IMR-90 (cell line): ENCODE results near the gene CENPU. TPM values are rescaled to one million over a fixed set of nuclear protein-coding genes. Genes with fewer than 3 reads are reported as not detected.

Experiments
- ATAC-seq: fragments of 200-7000 bp; cut with Tn5 transposase; 2 replicates; pipeline ENCODE4 v1.9.1; 2020; ENCODE audit warnings: low read depth, mild to moderate bottlenecking, moderate library complexity
- BruUV-seq: library from RNA; stranded (reverse); fragments of 400-500 nt; replicated peaks from 2 replicates; lab custom pipeline; 2021; lab: Mats Ljungman, UMichigan
- CTCF ChIA-PET: fragments of 300-600 bp; formaldehyde crosslinking; extraction: SDS; loops from one replicate; lab custom pipeline; 2021; ENCODE audit warnings: antibody characterized with exemption; lab: Yijun Ruan, JAX
- POLR2A ChIA-PET: fragments of 300-600 bp; sonication (Branson Sonifier 250); formaldehyde crosslinking; loops from one replicate; lab custom pipeline; 2022; ENCODE audit warnings: antibody characterized with exemption; ENCODE audit not compliant: unreplicated experiment; lab: Charles Lee
- DNase-seq: peaks from one replicate; pipeline ENCODE4 v3.0.0; 2013
- H2AFZ ChIP-seq: replicated peaks from 2 replicates; pipeline ENCODE3; 2013; ENCODE audit warnings: low read length, mild to moderate bottlenecking; ENCODE audit not compliant: poor library complexity
- H2AK5ac ChIP-seq: 2 replicates; pipeline ENCODE4 v1.6.1; 2013; ENCODE audit warnings: low read depth, low read length, inconsistent platforms
- H2AK9ac ChIP-seq: replicated peaks from 2 replicates; pipeline ENCODE3; 2013; ENCODE audit warnings: mild to moderate bottlenecking, low read depth, low read length, moderate library complexity; ENCODE audit not compliant: poor library complexity
- H2BK120ac ChIP-seq: 2 replicates; pipeline ENCODE4 v1.6.1; 2013; ENCODE audit warnings: low read depth, low read length, inconsistent platforms
- H2BK15ac ChIP-seq: 3 replicates; pipeline ENCODE4 v1.6.1; 2013; ENCODE audit warnings: low read depth, low read length, inconsistent platforms
- H2BK20ac ChIP-seq: 2 replicates; pipeline ENCODE4 v1.6.1; 2013; ENCODE audit warnings: low read depth, mild to moderate bottlenecking, inconsistent platforms, low read length, moderate library complexity
- H2BK5ac ChIP-seq: 2 replicates; pipeline ENCODE4 v1.6.1; 2013; ENCODE audit warnings: mild to moderate bottlenecking, low read depth, low read length, inconsistent platforms; ENCODE audit not compliant: poor library complexity, severe bottlenecking
- H3K14ac ChIP-seq: replicated peaks from 2 replicates; pipeline ENCODE4 v1.6.1; 2013; ENCODE audit warnings: low read depth, low read length, inconsistent platforms
- H3K18ac ChIP-seq: 2 replicates; pipeline ENCODE4 v1.6.1; 2013; ENCODE audit warnings: low read depth, low read length, control low read depth
- H3K23ac ChIP-seq: 2 replicates; pipeline ENCODE4 v1.6.1; 2013; ENCODE audit warnings: low read depth, low read length, inconsistent platforms
- H3K27ac ChIP-seq: 2 replicates; pipeline ENCODE4 v1.5.1; 2013; ENCODE audit warnings: mild to moderate bottlenecking, control low read depth, low read length; ENCODE audit not compliant: insufficient read depth
- H3K27me3 ChIP-seq: 2 replicates; pipeline ENCODE4 v1.6.1; 2013; ENCODE audit warnings: low read length; ENCODE audit not compliant: control insufficient read depth, insufficient read depth
- H3K36me3 ChIP-seq: 2 replicates; pipeline ENCODE4 v1.6.1; 2013; ENCODE audit warnings: low read length, mixed read lengths; ENCODE audit not compliant: control insufficient read depth, insufficient read depth
- H3K4ac ChIP-seq: 2 replicates; pipeline ENCODE4 v1.6.1; 2013; ENCODE audit warnings: low read depth, low read length, inconsistent platforms
- H3K4me1 ChIP-seq: 2 replicates; pipeline ENCODE4 v1.6.1; 2013; ENCODE audit warnings: low read length, mixed read lengths; ENCODE audit not compliant: control insufficient read depth, insufficient read depth
- H3K4me2 ChIP-seq: 2 replicates; pipeline ENCODE4 v1.6.1; 2013; ENCODE audit warnings: low read depth, mild to moderate bottlenecking, control low read depth, low read length, moderate library complexity
- H3K4me3 ChIP-seq: 2 replicates; pipeline ENCODE4 v1.5.1; 2013; ENCODE audit warnings: low read depth, mild to moderate bottlenecking, control low read depth, low read length, moderate library complexity; ENCODE audit not compliant: insufficient read depth
- H3K56ac ChIP-seq: 2 replicates; pipeline ENCODE4 v1.6.1; 2013; ENCODE audit warnings: low read length, inconsistent platforms; ENCODE audit not compliant: insufficient read depth; ENCODE audit errors: extremely low read depth
- H3K79me1 ChIP-seq, 2 experiments: 2 replicates each; pipeline ENCODE4 v1.6.1; 2013; ENCODE audit warnings: low read length in 2 of 2, inconsistent platforms in 1 of 2, low read depth in 1 of 2
- H3K9ac ChIP-seq: 2 replicates; pipeline ENCODE4 v1.6.1; 2013; ENCODE audit warnings: low read depth, low read length, control low read depth
- H3K9me1 ChIP-seq: 2 replicates; pipeline ENCODE4 v1.6.1; 2013; ENCODE audit warnings: low read length, inconsistent platforms; ENCODE audit not compliant: insufficient read depth
- H3K9me3 ChIP-seq: 2 replicates; pipeline ENCODE4 v1.6.1; 2013; ENCODE audit warnings: low read length; ENCODE audit not compliant: control insufficient read depth, insufficient read depth
- H4K20me1 ChIP-seq: 2 replicates; pipeline ENCODE4 v1.6.1; 2013; ENCODE audit warnings: low read length, inconsistent platforms; ENCODE audit not compliant: insufficient read depth
- H4K5ac ChIP-seq: 2 replicates; pipeline ENCODE4 v1.6.1; 2013; ENCODE audit warnings: mild to moderate bottlenecking, low read depth, low read length, control low read depth
- H4K8ac ChIP-seq, 2 experiments: 2 replicates each; pipeline ENCODE4 v1.6.1; 2013; ENCODE audit warnings: low read depth in 2 of 2, low read length in 2 of 2, control low read depth in 1 of 2, inconsistent platforms in 1 of 2
- H4K91ac ChIP-seq: 2 replicates; pipeline ENCODE4 v1.6.1; 2013; ENCODE audit warnings: low read depth, low read length, inconsistent platforms; ENCODE audit not compliant: insufficient read depth
- BHLHE40 ChIP-seq: fragments of 150-350 bp; IDR thresholded peaks from 2 replicates; pipeline ENCODE4 v1.6.1; 2016; ENCODE audit warnings: mild to moderate bottlenecking, low read depth, low read length
- CTCF ChIP-seq: conservative IDR thresholded peaks from 2 replicates; pipeline ENCODE4 v1.5.1; 2012; ENCODE audit warnings: mild to moderate bottlenecking, low read depth, low read length, improper control_type of control experiment
- MXI1 ChIP-seq: IDR thresholded peaks from 2 replicates; pipeline ENCODE4 v1.6.1; 2012; ENCODE audit warnings: low read depth, mild to moderate bottlenecking, low read length, moderate library complexity, borderline replicate concordance
- POLR2A ChIP-seq: IDR thresholded peaks from 2 replicates; pipeline ENCODE4 v1.6.1; 2012; ENCODE audit warnings: mild to moderate bottlenecking, low read depth, low read length
- RAD21 ChIP-seq: IDR thresholded peaks from 2 replicates; pipeline ENCODE4 v1.6.1; 2012; ENCODE audit warnings: low read length, improper control_type of control experiment
- RCOR1 ChIP-seq: IDR thresholded peaks from 2 replicates; pipeline ENCODE4 v1.6.1; 2012; ENCODE audit warnings: mild to moderate bottlenecking, low read length, improper control_type of control experiment; ENCODE audit not compliant: insufficient replicate concordance
- RFX5 ChIP-seq: IDR thresholded peaks from 2 replicates; pipeline ENCODE4 v1.8.0; 2012; ENCODE audit warnings: low read depth, mild to moderate bottlenecking, low read length, moderate library complexity
- SMC3 ChIP-seq: fragments of 150-350 bp; IDR thresholded peaks from 2 replicates; pipeline ENCODE4 v1.6.1; 2016; ENCODE audit warnings: low read depth, mild to moderate bottlenecking, antibody characterized with exemption, low read length, moderate library complexity
- WGBS, 2 experiments: methylation state at CpG; one replicate each; pipeline versions ENCODE4 v1.1.5 to v1.1.7; 2013; ENCODE audit warnings: missing lambda C conversion rate in 2 of 2; ENCODE audit not compliant: insufficient read length in 1 of 2; ENCODE audit errors: extremely low coverage in 2 of 2; 5-methylcytosine and 5-hydroxymethylcytosine counted together
- dilution Hi-C: fragments of 300-500 bp; cut with HindIII; formaldehyde crosslinking; loops from one replicate; pipeline ENCODE4 v1.14.3; 2018; ENCODE audit warnings: low sequenced_read_pairs; ENCODE audit not compliant: unreplicated experiment
- in situ Hi-C: fragments of 300-500 bp; cut with MboI; formaldehyde crosslinking; loops from 3 replicates; pipeline ENCODE4 v1.14.3; 2019; ENCODE audit warnings: low sequenced_read_pairs, inconsistent platforms, mixed read lengths
- intact Hi-C: fragments of 100-400 bp; cut with micrococcal nuclease; formaldehyde crosslinking; loops from 2 replicates; pipeline ENCODE4 v1.10.0; 2022
- polyA plus RNA-seq, 3 experiments: library from polyadenylated mRNA; depleted of rRNA; stranded (reverse); fragments of >200 nt; gene quantifications; 2 replicates each; pipeline ENCODE4 v1.2.3, GENCODE V29; 2012; ENCODE audit warnings: low replicate concordance in 1 of 3
- total RNA-seq: library from RNA; depleted of rRNA; stranded (reverse); fragments of >200 nt; gene quantifications from 2 replicates; pipeline ENCODE4 v1.2.3, GENCODE V29; 2012

The CENPU gene
- total and polyA plus RNA-seq, 2 of the 4 experiments (the other 2 are of a cell fraction) = 13.6 to 14.6 TPM

DNA sequence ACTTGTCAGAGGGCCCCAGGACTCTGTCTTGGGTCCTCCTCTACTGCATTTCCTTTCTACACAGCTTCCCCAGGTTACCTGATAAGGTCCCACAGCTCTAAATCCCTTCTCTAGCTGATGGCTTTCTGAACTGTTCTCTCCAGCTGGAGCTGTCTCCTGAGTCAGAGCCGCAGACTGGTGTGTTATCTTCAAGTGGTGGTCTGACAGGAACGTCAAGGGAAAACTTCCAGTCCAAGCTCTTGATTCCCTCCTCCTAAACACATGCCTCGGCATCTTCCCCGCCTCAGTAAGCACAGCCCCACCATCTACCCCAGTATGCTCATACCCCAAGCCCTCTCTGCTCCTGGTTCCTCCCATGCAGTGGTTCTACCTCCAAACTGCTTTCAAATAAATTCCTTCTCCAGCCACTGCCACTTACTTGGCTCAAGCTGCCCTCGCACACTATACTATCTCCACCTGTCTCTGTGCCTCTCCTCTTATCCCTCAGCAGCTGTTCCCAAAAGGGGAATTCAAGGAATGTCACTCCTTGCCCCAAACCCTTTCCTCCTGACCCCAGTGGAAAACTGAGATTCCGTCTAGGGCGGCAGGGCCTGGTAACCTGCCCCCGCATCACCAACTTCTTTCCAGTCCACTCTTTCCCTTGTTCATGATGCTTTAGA, 17.2 kb upstream of the CENPU start:
- H3K18ac ChIP-seq = no peak overlapping the region
- no peaks in the 10 kb centered on the region for H3K9me1 ChIP-seq
- no peak overlapping the region for H3K4ac ChIP-seq
- H4K91ac ChIP-seq = no peak overlapping the region
- H3K27me3 ChIP-seq = no peaks in the 10 kb centered on the region
- no peak overlapping the region for H2AFZ ChIP-seq
- ChIA-PET CTCF (interaction anchor here (1.3 kb wide), 1 partner anchor 155 kb away, joined by 3 read pairs; no protein-coding TSS in a partner anchor), POLR2A (interaction anchor here (0.5 kb wide), 1 partner anchor 19 kb away, joined by 5 read pairs; no protein-coding TSS in a partner anchor)
- H3K56ac ChIP-seq = no peak overlapping the region
- H3K79me1 ChIP-seq = no peaks in the 10 kb centered on the region
- no peak overlapping the region for H3K14ac ChIP-seq
- no peak overlapping the region for H4K5ac ChIP-seq
- H2AK5ac ChIP-seq = no peak overlapping the region
- peaks cover 6% of the 10 kb centered on the region; the same call in 1 of the 2 replicates for H3K4me1 ChIP-seq
- H3K23ac ChIP-seq = no peak overlapping the region
- no peak overlapping the region for H3K4me2 ChIP-seq
- H2BK15ac ChIP-seq = no peak overlapping the region
- 66% methylated on average over 4 of the region's 8 CpGs; no CpG with 5 or more reads in 1 of the 2 experiments for WGBS, 2 experiments
- H2BK120ac ChIP-seq = no peak overlapping the region
- TF ChIP-seq BHLHE40 (no peak), RAD21 (no peak), MXI1 (no peak), SMC3 (no peak), RFX5 (no peak), CTCF (no peak), RCOR1 (no peak), POLR2A (no peak)
- no peak overlapping the region for H3K9ac ChIP-seq
- ATAC-seq = no peak
- H2BK5ac ChIP-seq = no peak overlapping the region
- intact Hi-C loops = no loop called here
- H3K27ac ChIP-seq = no peak overlapping the region
- H3K9me3 ChIP-seq = no peaks in the 10 kb centered on the region
- no peaks in the 10 kb centered on the region for H4K20me1 ChIP-seq
- H2AK9ac ChIP-seq = no peak overlapping the region
- no peak for DNase-seq
- dilution Hi-C loops = no loop called here
- no TSS peak for BruUV-seq
- H2BK20ac ChIP-seq = no peak overlapping the region
- no peaks in the 10 kb centered on the region for H3K36me3 ChIP-seq
- H4K8ac ChIP-seq = no peak overlapping the region
- in situ Hi-C loops = no loop called here
- no peak overlapping the region for H3K4me3 ChIP-seq
